Cardiac fibroblast (primary cell): Measurements from ENCODE around the gene KCND3.

Experiments
- DNase-seq, 2 donors: peaks; one replicate each; pipeline versions ENCODE4 v3.0.0 to v3.0.0-alpha.2; 2010; ENCODE audit warnings: low read depth in 2 of 2
- H3K4me3 ChIP-seq, 2 donors: replicated peaks in 1 of 2; 1 replicate in 1 of 2; 2 replicates in 1 of 2; pipeline ENCODE4 v1.5.1; 2011; ENCODE audit warnings: low read depth in 2 of 2, low read length in 2 of 2, mild to moderate bottlenecking in 2 of 2, moderate library complexity in 1 of 2
- CTCF ChIP-seq: IDR thresholded peaks from one replicate; pipeline ENCODE4 v1.5.1; 2011; ENCODE audit warnings: low read depth, mild to moderate bottlenecking, low read length, inconsistent platforms

The KCND3 gene

GRCh38 chr1:111876631-111877030 lies 112.8 kb downstream of the KCND3 start:
- no peak for DNase-seq
- TF ChIP-seq CTCF = no peak
- H3K4me3 ChIP-seq = no peak overlapping the region

- no peak for TF ChIP-seq CTCF
- no peak overlapping the region for H3K4me3 ChIP-seq
- no peak for DNase-seq
Measured at GRCh38 chr1:111875640-111876039, 113.8 kb downstream of the KCND3 start.

GRCh38 chr1:111873460-111874030 lies 115.9 kb downstream of the KCND3 start:
- H3K4me3 ChIP-seq = no peak overlapping the region
- no peak for DNase-seq
- TF ChIP-seq CTCF = no peak

DNA sequence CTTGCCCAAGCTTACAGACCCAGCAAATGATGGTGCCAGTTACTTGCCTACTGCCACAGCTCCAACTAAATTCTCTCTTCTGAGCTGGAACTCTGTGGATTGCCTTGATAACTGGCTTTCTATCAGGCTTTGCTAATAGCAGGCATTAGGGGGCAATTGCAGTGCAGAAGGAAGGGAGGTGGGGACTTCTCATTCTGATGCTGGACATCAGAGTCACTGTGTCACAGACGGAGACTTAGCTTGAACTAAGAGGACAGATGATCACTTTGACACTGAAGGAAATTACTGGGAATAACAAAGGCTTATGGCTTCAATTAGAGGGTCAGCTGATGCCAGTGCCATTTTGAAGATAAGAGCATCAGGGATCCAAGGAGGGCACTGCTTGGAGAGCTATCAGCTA lies 119.3 kb downstream of the KCND3 start:
- H3K4me3 ChIP-seq = no peak overlapping the region
- no peak for DNase-seq
- no peak for TF ChIP-seq CTCF

GRCh38 chr1:111867868-111868440 lies 121.5 kb downstream of the KCND3 start:
- H3K4me3 ChIP-seq = no peak overlapping the region
- TF ChIP-seq CTCF = no peak
- DNase-seq = no peak

- H3K4me3 ChIP-seq = no peak overlapping the region
- TF ChIP-seq CTCF = no peak
- peak in 1 of 2 donors; percentile 2 for DNase-seq
Measured at GRCh38 chr1:111864862-111865261, 124.6 kb downstream of the KCND3 start.

DNA sequence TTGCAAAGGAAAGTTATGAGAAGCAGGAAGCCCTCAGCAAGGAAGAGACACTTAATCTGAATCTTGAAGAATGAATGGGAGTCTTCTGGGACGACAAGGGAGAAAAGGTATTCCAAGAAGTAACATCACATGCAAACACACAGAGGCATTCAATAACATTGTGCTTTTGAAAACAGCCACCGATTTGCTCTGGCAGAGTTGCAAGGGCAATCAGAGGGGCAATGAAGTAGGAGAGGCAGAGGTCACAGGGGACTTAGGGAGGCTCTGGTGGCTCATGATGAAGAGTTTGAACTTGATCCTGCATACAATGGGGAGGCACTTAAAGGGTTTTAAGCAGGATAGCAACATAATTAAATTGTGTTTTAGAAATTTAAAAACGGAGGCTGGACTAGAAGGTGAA lies 126.1 kb downstream of the KCND3 start:
- no peak overlapping the region for H3K4me3 ChIP-seq
- TF ChIP-seq CTCF = no peak
- no peak for DNase-seq
